Measurements from ENCODE around the gene GPRC5B.

GPRC5B gene

DNA sequence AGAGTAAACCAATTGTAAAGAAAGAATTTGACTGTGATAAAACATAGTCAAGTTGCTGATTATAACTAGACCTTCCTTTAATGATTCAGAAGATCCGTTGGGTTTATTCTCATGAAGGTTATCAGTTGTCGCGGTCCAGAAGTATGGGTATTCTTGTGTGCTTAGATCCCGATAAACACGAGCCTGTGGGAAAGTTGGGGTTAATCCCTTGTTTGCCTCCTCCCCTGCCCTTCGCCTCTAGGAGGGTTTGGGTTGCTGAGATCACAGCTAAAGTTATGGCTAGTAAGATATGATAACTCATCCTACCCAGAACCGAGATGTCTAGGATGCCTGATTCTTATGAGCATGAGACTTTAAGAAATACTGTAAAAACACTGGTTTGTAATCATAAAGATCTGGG, 66.8 kb downstream of the GPRC5B start:
- no peak overlapping the region for H3K27ac ChIP-seq (ENCODE audit: low read depth, low read length)
- H3K4me1 ChIP-seq (ENCODE audit: insufficient read depth, low read length), result no peaks in the 10 kb centered on the region
- no peak overlapping the region for H3K9ac ChIP-seq (ENCODE audit: low read length)

DNA sequence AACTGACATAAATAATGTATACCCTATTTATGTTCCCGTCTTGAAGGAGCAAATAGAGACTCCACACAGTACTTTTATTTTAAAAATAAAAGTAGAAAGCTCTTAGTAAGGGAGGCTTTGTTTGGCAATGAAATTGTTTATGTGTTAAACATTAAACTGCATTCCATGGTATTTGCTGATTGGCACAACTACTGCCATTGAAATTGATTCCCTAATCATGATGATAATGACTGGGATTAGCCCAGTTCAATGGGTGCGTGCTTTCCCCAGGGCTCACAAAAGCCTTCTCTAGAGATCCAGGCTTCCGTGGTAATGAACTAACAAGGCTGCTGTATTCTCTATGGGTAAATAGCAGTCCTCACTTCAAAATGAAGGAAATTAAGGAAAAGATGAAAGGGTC, 67.5 kb downstream of the GPRC5B start:
- Histone ChIP-seq H3K27me3 (ENCODE audit: control insufficient read depth in 1 of 2, insufficient read depth in 2 of 2, low read length in 2 of 2) (no peaks in the 10 kb centered on the region), H3K36me3 (ENCODE audit: insufficient read depth, low read length) (no peaks in the 10 kb centered on the region), H3K4me3 (ENCODE audit: low read depth in 1 of 2, low read length in 2 of 2) (no peak overlapping the region), H3K4me1 (ENCODE audit: insufficient read depth, low read length) (no peaks in the 10 kb centered on the region), H3K9ac (ENCODE audit: low read length) (no peak overlapping the region), H3K9me3 (ENCODE audit: low read length) (no peaks in the 10 kb centered on the region), H3K27ac (ENCODE audit: low read depth, low read length) (no peak overlapping the region)

More for the DNA sequence above, 66.8 kb downstream of the GPRC5B start:
- Histone ChIP-seq H3K9me3 (ENCODE audit: low read length) (no peaks in the 10 kb centered on the region), H3K4me3 (ENCODE audit: low read depth in 1 of 2, low read length in 2 of 2) (no peak overlapping the region), H3K36me3 (ENCODE audit: insufficient read depth, low read length) (no peaks in the 10 kb centered on the region), H3K27me3 (ENCODE audit: control insufficient read depth in 1 of 2, insufficient read depth in 2 of 2, low read length in 2 of 2) (no peaks in the 10 kb centered on the region)

DNA sequence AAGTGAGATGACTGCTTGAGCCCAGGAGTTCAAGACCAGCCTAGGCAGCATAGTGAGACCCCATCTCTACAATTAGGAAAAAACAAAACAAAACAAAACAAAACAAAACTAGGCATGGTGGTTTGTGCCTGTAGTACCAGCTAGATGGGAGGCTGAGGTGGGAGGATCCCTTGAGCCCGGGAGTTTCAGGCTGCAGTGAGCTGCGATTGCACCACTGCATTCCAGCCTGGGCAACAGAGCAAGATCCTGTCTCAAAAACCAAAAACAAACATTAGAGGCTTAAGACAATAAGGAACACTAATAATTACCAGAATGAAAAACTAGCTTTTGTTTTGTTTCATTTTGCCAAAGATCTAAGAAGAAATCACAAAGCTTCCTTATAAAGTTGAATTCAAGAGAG, 69.2 kb downstream of the GPRC5B start:
- H3K36me3 ChIP-seq (ENCODE audit: insufficient read depth, low read length), result no peaks in the 10 kb centered on the region
- no peaks in the 10 kb centered on the region for H3K4me1 ChIP-seq (ENCODE audit: insufficient read depth, low read length)
- H3K9me3 ChIP-seq (ENCODE audit: low read length), result no peaks in the 10 kb centered on the region
- no peak overlapping the region for H3K4me3 ChIP-seq (ENCODE audit: low read depth in 1 of 2, low read length in 2 of 2)
- H3K27ac ChIP-seq (ENCODE audit: low read depth, low read length), result no peak overlapping the region
- H3K9ac ChIP-seq (ENCODE audit: low read length), result no peak overlapping the region
- no peaks in the 10 kb centered on the region for H3K27me3 ChIP-seq (ENCODE audit: control insufficient read depth in 1 of 2, insufficient read depth in 2 of 2, low read length in 2 of 2)

GRCh38 chr16:19812986-19813385, 71.7 kb downstream of the GPRC5B start:
- no peak overlapping the region for H3K4me3 ChIP-seq (ENCODE audit: low read depth in 1 of 2, low read length in 2 of 2)
- no peaks in the 10 kb centered on the region for H3K36me3 ChIP-seq (ENCODE audit: insufficient read depth, low read length)
- no peaks in the 10 kb centered on the region for H3K9me3 ChIP-seq (ENCODE audit: low read length)
- H3K27me3 ChIP-seq (ENCODE audit: control insufficient read depth in 1 of 2, insufficient read depth in 2 of 2, low read length in 2 of 2), result no peaks in the 10 kb centered on the region
- no peak overlapping the region for H3K9ac ChIP-seq (ENCODE audit: low read length)
- no peak overlapping the region for H3K27ac ChIP-seq (ENCODE audit: low read depth, low read length)
- no peaks in the 10 kb centered on the region for H3K4me1 ChIP-seq (ENCODE audit: insufficient read depth, low read length)

- Histone ChIP-seq H3K36me3 (ENCODE audit: insufficient read depth, low read length) (no peaks in the 10 kb centered on the region), H3K9me3 (ENCODE audit: low read length) (no peaks in the 10 kb centered on the region), H3K4me1 (ENCODE audit: insufficient read depth, low read length) (no peaks in the 10 kb centered on the region), H3K27me3 (ENCODE audit: control insufficient read depth in 1 of 2, insufficient read depth in 2 of 2, low read length in 2 of 2) (no peaks in the 10 kb centered on the region), H3K4me3 (ENCODE audit: low read depth in 1 of 2, low read length in 2 of 2) (no peak overlapping the region), H3K27ac (ENCODE audit: low read depth, low read length) (no peak overlapping the region), H3K9ac (ENCODE audit: low read length) (no peak overlapping the region)
Observed at GRCh38 chr16:19810817-19811731, 73.6 kb downstream of the GPRC5B start.

- Histone ChIP-seq H3K9me3 (ENCODE audit: low read length) (no peaks in the 10 kb centered on the region), H3K27ac (ENCODE audit: low read depth, low read length) (no peak overlapping the region), H3K4me3 (ENCODE audit: low read depth in 1 of 2, low read length in 2 of 2) (no peak overlapping the region), H3K27me3 (ENCODE audit: control insufficient read depth in 1 of 2, insufficient read depth in 2 of 2, low read length in 2 of 2) (no peaks in the 10 kb centered on the region), H3K4me1 (ENCODE audit: insufficient read depth, low read length) (no peaks in the 10 kb centered on the region), H3K36me3 (ENCODE audit: insufficient read depth, low read length) (no peaks in the 10 kb centered on the region), H3K9ac (ENCODE audit: low read length) (no peak overlapping the region)
Observed at GRCh38 chr16:19809693-19810092, 75.0 kb downstream of the GPRC5B start.

- Histone ChIP-seq H3K27me3 (ENCODE audit: control insufficient read depth in 1 of 2, insufficient read depth in 2 of 2, low read length in 2 of 2) (no peaks in the 10 kb centered on the region), H3K9ac (ENCODE audit: low read length) (no peak overlapping the region), H3K9me3 (ENCODE audit: low read length) (no peaks in the 10 kb centered on the region), H3K36me3 (ENCODE audit: insufficient read depth, low read length) (no peaks in the 10 kb centered on the region), H3K4me3 (ENCODE audit: low read depth in 1 of 2, low read length in 2 of 2) (no peak overlapping the region), H3K27ac (ENCODE audit: low read depth, low read length) (no peak overlapping the region), H3K4me1 (ENCODE audit: insufficient read depth, low read length) (no peaks in the 10 kb centered on the region)
Observed at GRCh38 chr16:19809121-19809635, 75.5 kb downstream of the GPRC5B start.

- Histone ChIP-seq H3K36me3 (ENCODE audit: insufficient read depth, low read length) (no peaks in the 10 kb centered on the region), H3K27ac (ENCODE audit: low read depth, low read length) (no peak overlapping the region), H3K27me3 (ENCODE audit: control insufficient read depth in 1 of 2, insufficient read depth in 2 of 2, low read length in 2 of 2) (no peaks in the 10 kb centered on the region), H3K4me3 (ENCODE audit: low read depth in 1 of 2, low read length in 2 of 2) (no peak overlapping the region), H3K4me1 (ENCODE audit: insufficient read depth, low read length) (no peaks in the 10 kb centered on the region), H3K9me3 (ENCODE audit: low read length) (no peaks in the 10 kb centered on the region), H3K9ac (ENCODE audit: low read length) (no peak overlapping the region)
Observed at GRCh38 chr16:19808061-19808641, 76.5 kb downstream of the GPRC5B start.

Data from muscle layer of colon (tissue), 2 donors.